Endodermal cell (in vitro differentiated cells): ENCODE data around the gene TMEM258. TPM values are rescaled to one million over a fixed set of nuclear protein-coding genes. Genes with fewer than 3 reads are reported as not detected.

Experiments
- DNase-seq: peaks from one replicate; pipeline ENCODE4 v3.0.0-alpha.2; 2017
- H3K27ac ChIP-seq: 2 replicates; pipeline ENCODE4 v1.5.1; 2013; ENCODE audit warnings: mild to moderate bottlenecking, low read depth, low read length, moderate library complexity
- H3K27me3 ChIP-seq: 2 replicates; pipeline ENCODE4 v1.6.1; 2013; ENCODE audit warnings: mild to moderate bottlenecking, low read length, moderate library complexity; ENCODE audit not compliant: insufficient read depth, control insufficient read depth, poor library complexity, severe bottlenecking
- H3K36me3 ChIP-seq: 2 replicates; pipeline ENCODE4 v1.7.0; 2013; ENCODE audit warnings: mild to moderate bottlenecking, low read length, moderate library complexity; ENCODE audit not compliant: control insufficient read depth, insufficient read depth
- H3K4me1 ChIP-seq: one replicate; pipeline ENCODE4 v1.7.0; 2013; ENCODE audit warnings: low read length; ENCODE audit not compliant: control insufficient read depth, insufficient read depth
- H3K4me3 ChIP-seq: 2 replicates; pipeline ENCODE4 v1.5.1; 2013; ENCODE audit warnings: mild to moderate bottlenecking, low read length, moderate library complexity
- H3K9ac ChIP-seq: 2 replicates; pipeline ENCODE4 v1.6.1; 2013; ENCODE audit warnings: mild to moderate bottlenecking, low read length, moderate library complexity; ENCODE audit not compliant: poor library complexity, severe bottlenecking; ENCODE audit errors: extremely low read depth
- H3K9me3 ChIP-seq: 2 replicates; pipeline ENCODE4 v1.6.1; 2013; ENCODE audit warnings: mild to moderate bottlenecking, low read length, moderate library complexity; ENCODE audit not compliant: control insufficient read depth
- H3K27ac Mint-ChIP-seq: 2 replicates; pipeline ENCODE4 v1.8.0; 2020; ENCODE audit warnings: mixed read lengths
- H3K27me3 Mint-ChIP-seq: 2 replicates; pipeline ENCODE4 v1.8.0; 2021; ENCODE audit warnings: mild to moderate bottlenecking, mixed read lengths; ENCODE audit not compliant: insufficient read depth
- H3K36me3 Mint-ChIP-seq: 2 replicates; pipeline ENCODE4 v1.8.0; 2020; ENCODE audit warnings: low read depth, mixed read lengths
- H3K4me1 Mint-ChIP-seq: 2 replicates; pipeline ENCODE4 v1.8.0; 2020; ENCODE audit warnings: mixed read lengths
- H3K4me3 Mint-ChIP-seq: 2 replicates; pipeline ENCODE4 v1.8.0; 2020; ENCODE audit warnings: mild to moderate bottlenecking, moderate library complexity, mixed read lengths
- H3K9me3 Mint-ChIP-seq: 2 replicates; pipeline ENCODE4 v1.8.0; 2020; ENCODE audit warnings: mild to moderate bottlenecking, mixed read lengths
- WGBS, 2 experiments: methylation state at CpG; one replicate each; pipeline versions ENCODE4 v1.1.5 to v1.1.7; 2013; ENCODE audit warnings: missing lambda C conversion rate in 2 of 2, mixed read lengths in 1 of 2; ENCODE audit not compliant: insufficient coverage in 1 of 2, insufficient read length in 1 of 2; 5-methylcytosine and 5-hydroxymethylcytosine counted together
- total RNA-seq, 2 donors: library from RNA; stranded (reverse); fragmentation: NEBNext Ultra II Directional in 1 of 2; extraction: Animal tissue kit (Norgen Biotek cat#: 25700) in 1 of 2; gene quantifications; 2 replicates in 1 of 2; 3 replicates in 1 of 2; pipeline ENCODE4 v1.2.1, GENCODE V29; 2021
- TF ChIP-seq, protein P1 (sequence below): fragments of 200-600 bp; sonication (generic); conservative IDR thresholded peaks from 2 replicates; pipeline ENCODE4 v1.5.0; 2021; ENCODE audit warnings: antibody characterized with exemption, mild to moderate bottlenecking

Gene TMEM258
- total RNA-seq, 2 donors from 2014 or later = 174 to 180 TPM

GRCh38 chr11:61742391-61742790 lies 50.0 kb downstream of the TMEM258 start:
- H3K27ac Mint-ChIP-seq = no peak overlapping the region
- Histone ChIP-seq H3K9me3 (no peaks in the 10 kb centered on the region), H3K4me3 (no peak overlapping the region), H3K36me3 (no peaks in the 10 kb centered on the region), H3K27me3 (no peaks in the 10 kb centered on the region), H3K27ac (no peak overlapping the region), H3K9ac (no peak overlapping the region), H3K4me1 (peaks cover 5% of the 10 kb centered on the region)
- H3K9me3 Mint-ChIP-seq = no peaks in the 10 kb centered on the region
- no peaks in the 10 kb centered on the region for H3K27me3 Mint-ChIP-seq
- H3K4me3 Mint-ChIP-seq = no peak overlapping the region
- peaks cover 14% of the 10 kb centered on the region for H3K36me3 Mint-ChIP-seq
- WGBS, 2 experiments = 94 to 100% methylated on average over 3 to 7 of the region's 7 CpGs
- TF ChIP-seq, protein P1, sequence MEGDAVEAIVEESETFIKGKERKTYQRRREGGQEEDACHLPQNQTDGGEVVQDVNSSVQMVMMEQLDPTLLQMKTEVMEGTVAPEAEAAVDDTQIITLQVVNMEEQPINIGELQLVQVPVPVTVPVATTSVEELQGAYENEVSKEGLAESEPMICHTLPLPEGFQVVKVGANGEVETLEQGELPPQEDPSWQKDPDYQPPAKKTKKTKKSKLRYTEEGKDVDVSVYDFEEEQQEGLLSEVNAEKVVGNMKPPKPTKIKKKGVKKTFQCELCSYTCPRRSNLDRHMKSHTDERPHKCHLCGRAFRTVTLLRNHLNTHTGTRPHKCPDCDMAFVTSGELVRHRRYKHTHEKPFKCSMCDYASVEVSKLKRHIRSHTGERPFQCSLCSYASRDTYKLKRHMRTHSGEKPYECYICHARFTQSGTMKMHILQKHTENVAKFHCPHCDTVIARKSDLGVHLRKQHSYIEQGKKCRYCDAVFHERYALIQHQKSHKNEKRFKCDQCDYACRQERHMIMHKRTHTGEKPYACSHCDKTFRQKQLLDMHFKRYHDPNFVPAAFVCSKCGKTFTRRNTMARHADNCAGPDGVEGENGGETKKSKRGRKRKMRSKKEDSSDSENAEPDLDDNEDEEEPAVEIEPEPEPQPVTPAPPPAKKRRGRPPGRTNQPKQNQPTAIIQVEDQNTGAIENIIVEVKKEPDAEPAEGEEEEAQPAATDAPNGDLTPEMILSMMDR = no peak
- H3K4me1 Mint-ChIP-seq = no peaks in the 10 kb centered on the region
- no peak for DNase-seq

DNA sequence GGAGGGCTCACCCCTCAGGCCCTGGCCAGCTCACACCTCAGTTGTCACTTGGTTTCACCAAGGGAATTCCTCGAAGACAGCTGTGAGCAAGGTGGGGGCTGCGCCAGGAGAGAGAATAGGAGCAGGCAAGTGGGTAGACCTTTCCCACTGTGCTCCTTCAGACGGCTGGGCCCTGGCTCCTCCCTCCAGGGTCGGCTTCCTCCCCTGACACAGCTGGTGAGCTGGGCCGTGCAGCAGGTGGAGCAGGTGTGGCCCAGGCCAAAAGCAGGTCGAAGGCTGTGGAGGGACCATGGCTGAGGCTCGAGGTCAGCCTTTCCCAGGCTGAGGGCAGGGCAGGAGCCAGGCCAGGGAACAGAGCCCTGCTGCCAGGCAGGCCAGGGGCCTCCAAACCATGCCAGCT lies 52.4 kb downstream of the TMEM258 start:
- 70 to 75% methylated on average over 4 to 7 of the region's 7 CpGs for WGBS, 2 experiments
- Histone ChIP-seq H3K36me3 (no peaks in the 10 kb centered on the region), H3K27ac (no peak overlapping the region), H3K9ac (no peak overlapping the region), H3K9me3 (no peaks in the 10 kb centered on the region), H3K4me1 (peaks cover 4% of the 10 kb centered on the region), H3K4me3 (no peak overlapping the region), H3K27me3 (no peaks in the 10 kb centered on the region)
- Mint-ChIP-seq H3K27ac (no peak overlapping the region), H3K4me1 (no peaks in the 10 kb centered on the region), H3K27me3 (no peaks in the 10 kb centered on the region), H3K9me3 (no peaks in the 10 kb centered on the region), H3K4me3 (no peak overlapping the region), H3K36me3 (peaks cover 16% of the 10 kb centered on the region)
- TF ChIP-seq, protein P1 = no peak
- peak; percentile 71 for DNase-seq

GRCh38 chr11:61739413-61739812 lies 53.0 kb downstream of the TMEM258 start:
- Histone ChIP-seq H3K9me3 (no peaks in the 10 kb centered on the region), H3K27me3 (no peaks in the 10 kb centered on the region), H3K4me1 (peaks cover 4% of the 10 kb centered on the region), H3K27ac (no peak overlapping the region), H3K36me3 (no peaks in the 10 kb centered on the region), H3K4me3 (no peak overlapping the region), H3K9ac (no peak overlapping the region)
- WGBS, 2 experiments = 94% methylated on average over 6 to 15 of the region's 15 CpGs
- no peaks in the 10 kb centered on the region for H3K9me3 Mint-ChIP-seq
- H3K4me1 Mint-ChIP-seq = no peaks in the 10 kb centered on the region
- H3K27me3 Mint-ChIP-seq = no peaks in the 10 kb centered on the region
- no peak overlapping the region for H3K27ac Mint-ChIP-seq
- DNase-seq = no peak
- no peak overlapping the region for H3K4me3 Mint-ChIP-seq
- peaks cover 16% of the 10 kb centered on the region for H3K36me3 Mint-ChIP-seq
- TF ChIP-seq, protein P1 = no peak

Other genes with a start within 250 kb of the TMEM258 start
- 1 to 10 TPM; 2.0 to 3.4 TPM for gene SYT7, start 211.5 kb downstream of the TMEM258 start, total RNA-seq
- gene DAGLA, start 112.2 kb downstream of the TMEM258 start, total RNA-seq = 1 to 10 TPM; 5.6 to 8.7 TPM
- gene MYRF, start 40.0 kb downstream of the TMEM258 start, total RNA-seq = 10 to 100 TPM; 30.3 to 61.7 TPM
- 10 to 100 TPM; 66.7 to 81.8 TPM for gene FEN1, start 312 bp upstream of the TMEM258 start, total RNA-seq
- 100 to 1,000 TPM; 127 to 138 TPM for gene FADS1, start 24.4 kb upstream of the TMEM258 start, total RNA-seq
- gene FADS2, start 35.7 kb upstream of the TMEM258 start, total RNA-seq = 100 to 1,000 TPM; 344 to 381 TPM
- gene FADS3, start 98.9 kb upstream of the TMEM258 start, total RNA-seq = 10 to 100 TPM; 24.8 to 28.4 TPM
- gene RAB3IL1, start 125.0 kb upstream of the TMEM258 start, total RNA-seq = 10 to 100 TPM in 1 of 2 donors, 1 to 10 TPM in 1; 9.7 to 14.9 TPM
- gene BEST1, start 157.8 kb upstream of the TMEM258 start, total RNA-seq = under 1 TPM; 0.26 to 0.40 TPM
- 1,000 to 10,000 TPM; 2,226 to 2,809 TPM for gene FTH1, start 175.0 kb upstream of the TMEM258 start, total RNA-seq